Activated CD8-positive, alpha-beta T cell treated with anti-CD3 and anti-CD28 coated beads for 36 hours (primary cell): Measurements from ENCODE around the gene UMPS. TPM values are rescaled to one million over a fixed set of nuclear protein-coding genes. Genes with fewer than 3 reads are reported as not detected.

Experiments
- ATAC-seq: fragments of 200-7000 bp; cut with Tn5 transposase; one replicate; pipeline ENCODE4 v1.10.0; 2021; ENCODE audit warnings: mild to moderate bottlenecking, moderate library complexity
- CTCF ChIA-PET: fragments of 350-600 bp; sonication (Branson Sonifier 250); formaldehyde crosslinking; loops from one replicate; lab custom pipeline; 2021; ENCODE audit warnings: antibody characterized with exemption; lab: Charles Lee
- POLR2A ChIA-PET: fragments of 350-600 bp; sonication (Branson Sonifier 250); formaldehyde crosslinking; loops from one replicate; lab custom pipeline; 2021; ENCODE audit warnings: antibody characterized with exemption; lab: Charles Lee
- DNase-seq: peaks from one replicate; pipeline ENCODE4 v3.0.0-alpha.2; 2020
- H3K27ac Mint-ChIP-seq: one replicate; pipeline ENCODE4 v1.8.0; 2021; ENCODE audit warnings: mild to moderate bottlenecking, mixed read lengths
- H3K27me3 Mint-ChIP-seq: one replicate; pipeline ENCODE4 v1.8.0; 2021; ENCODE audit warnings: mixed read lengths
- H3K36me3 Mint-ChIP-seq: one replicate; pipeline ENCODE4 v1.8.0; 2021; ENCODE audit warnings: low read depth, mixed read lengths
- H3K4me1 Mint-ChIP-seq: one replicate; pipeline ENCODE4 v1.8.0; 2021; ENCODE audit warnings: low read depth, mixed read lengths
- H3K4me3 Mint-ChIP-seq: one replicate; pipeline ENCODE4 v1.8.0; 2021; ENCODE audit warnings: mild to moderate bottlenecking, moderate library complexity, mixed read lengths
- H3K9me3 Mint-ChIP-seq: one replicate; pipeline ENCODE4 v1.8.0; 2021; ENCODE audit warnings: mixed read lengths
- CTCF ChIP-seq: fragments of 200-600 bp; IDR thresholded peaks from one replicate; pipeline ENCODE4 v1.8.0; 2022; ENCODE audit warnings: antibody characterized with exemption, mild to moderate bottlenecking
- intact Hi-C: fragments of 100-400 bp; cut with micrococcal nuclease; formaldehyde crosslinking; loops from one replicate; pipeline ENCODE4 v1.10.0; 2022
- total RNA-seq, 2 experiments: library from RNA; stranded (reverse); gene quantifications; one replicate each; pipeline ENCODE4 v1.2.3, GENCODE V29; 2021

The UMPS gene
- total RNA-seq, 2 experiments from 2014 or later = 41.7 to 53.1 TPM

GRCh38 chr3:124784686-124785382, 54.6 kb downstream of the UMPS start:
- ChIA-PET POLR2A (no interaction called here), CTCF (interaction anchor here (0.7 to 6.2 kb wide), 3 partner anchors 19 to 117 kb away, joined by 3 to 45 read pairs (median 3); no protein-coding TSS in a partner anchor)
- Mint-ChIP-seq H3K9me3 (no peaks in the 10 kb centered on the region), H3K4me1 (peaks cover 5% of the 10 kb centered on the region), H3K27ac (no peak overlapping the region), H3K4me3 (no peak overlapping the region), H3K27me3 (peaks cover 2% of the 10 kb centered on the region), H3K36me3 (no peaks in the 10 kb centered on the region)
- intact Hi-C loops = no loop called here
- DNase-seq (peak; percentile 11), ATAC-seq (no peak)
- no peak for TF ChIP-seq CTCF

- ChIA-PET CTCF (interaction anchor here (0.7 to 6.2 kb wide), 11 partner anchors 14 to 120 kb away, joined by 3 to 45 read pairs (median 4); no protein-coding TSS in a partner anchor), POLR2A (interaction anchor here (0.6 kb wide), 1 partner anchor 13 kb away, joined by 3 read pairs; no protein-coding TSS in a partner anchor)
- Mint-ChIP-seq H3K27me3 (peaks cover 6% of the 10 kb centered on the region), H3K4me3 (no peak overlapping the region), H3K4me1 (peaks cover 2% of the 10 kb centered on the region), H3K36me3 (no peaks in the 10 kb centered on the region), H3K9me3 (no peaks in the 10 kb centered on the region), H3K27ac (no peak overlapping the region)
- intact Hi-C loops = no loop called here
- ATAC-seq = no peak
- no peak for DNase-seq
- no peak for TF ChIP-seq CTCF
Observed at GRCh38 chr3:124785973-124786372, 55.7 kb downstream of the UMPS start.

GRCh38 chr3:124786511-124787241, 56.4 kb downstream of the UMPS start:
- intact Hi-C loops = no loop called here
- ChIA-PET POLR2A (interaction anchor here (0.6 kb wide), 1 partner anchor 12 kb away, joined by 3 read pairs; no protein-coding TSS in a partner anchor), CTCF (interaction anchor here (0.7 to 6.2 kb wide), 15 partner anchors 11 to 120 kb away, joined by 3 to 45 read pairs (median 4); no protein-coding TSS in a partner anchor)
- no peak for ATAC-seq
- TF ChIP-seq CTCF = no peak
- no peak overlapping the region for H3K4me3 Mint-ChIP-seq
- no peak overlapping the region for H3K27ac Mint-ChIP-seq
- H3K9me3 Mint-ChIP-seq = no peaks in the 10 kb centered on the region
- no peaks in the 10 kb centered on the region for H3K36me3 Mint-ChIP-seq
- peaks cover 3% of the 10 kb centered on the region for H3K27me3 Mint-ChIP-seq
- peaks cover 4% of the 10 kb centered on the region for H3K4me1 Mint-ChIP-seq
- no peak for DNase-seq

GRCh38 chr3:124787476-124788195, 57.4 kb downstream of the UMPS start:
- intact Hi-C loops = no loop called here
- no peaks in the 10 kb centered on the region for H3K36me3 Mint-ChIP-seq
- H3K27me3 Mint-ChIP-seq = peaks cover 3% of the 10 kb centered on the region
- no peak for ATAC-seq
- no peaks in the 10 kb centered on the region for H3K9me3 Mint-ChIP-seq
- no peak for TF ChIP-seq CTCF
- DNase-seq = peak; percentile 11
- no peak overlapping the region for H3K27ac Mint-ChIP-seq
- H3K4me1 Mint-ChIP-seq = peaks cover 4% of the 10 kb centered on the region
- ChIA-PET CTCF (interaction anchor here (1.0 to 6.2 kb wide), 10 partner anchors 10 to 114 kb away, joined by 3 to 45 read pairs (median 4); no protein-coding TSS in a partner anchor), POLR2A (interaction anchor here (1.6 kb wide), 1 partner anchor 107 kb away, joined by 4 read pairs; no protein-coding TSS in a partner anchor)
- no peak overlapping the region for H3K4me3 Mint-ChIP-seq
